Measurements from ENCODE around the gene LZTS2.

LZTS2 gene

GRCh38 chr10:101014230-101014884, 14.7 kb downstream of the LZTS2 start:
- peak; percentile 89 for DNase-seq (ENCODE audit: low read depth, low spot score)

- DNase-seq (ENCODE audit: low read depth, low spot score) = no peak
Measured at GRCh38 chr10:101014966-101015581, 15.5 kb downstream of the LZTS2 start.

GRCh38 chr10:101015582-101015973, 16.0 kb downstream of the LZTS2 start:
- no peak for DNase-seq (ENCODE audit: low read depth, low spot score)

DNA sequence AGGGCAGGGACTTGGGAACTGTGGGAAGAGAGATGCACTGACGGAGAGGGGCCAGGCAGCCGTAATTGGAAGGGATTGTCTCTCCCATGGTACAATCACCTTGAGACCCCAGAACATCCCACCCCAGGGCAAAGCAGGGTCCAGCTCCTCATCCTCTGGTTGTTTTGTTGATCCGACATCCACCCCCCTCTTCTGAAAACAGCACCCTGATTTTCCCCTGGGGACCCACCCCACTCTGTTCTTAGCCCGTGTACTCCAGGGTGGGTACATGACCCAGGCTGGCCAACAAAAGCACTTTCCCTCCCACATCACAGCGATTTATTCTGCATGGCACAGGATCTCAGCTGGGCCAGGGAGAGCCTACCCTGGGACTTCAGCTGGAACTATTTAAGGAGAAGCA, 17.2 kb downstream of the LZTS2 start:
- DNase-seq (ENCODE audit: low read depth, low spot score) = no peak

GRCh38 chr10:101018118-101018599, 18.6 kb downstream of the LZTS2 start:
- peak; percentile 59 for DNase-seq (ENCODE audit: low read depth, low spot score)

DNA sequence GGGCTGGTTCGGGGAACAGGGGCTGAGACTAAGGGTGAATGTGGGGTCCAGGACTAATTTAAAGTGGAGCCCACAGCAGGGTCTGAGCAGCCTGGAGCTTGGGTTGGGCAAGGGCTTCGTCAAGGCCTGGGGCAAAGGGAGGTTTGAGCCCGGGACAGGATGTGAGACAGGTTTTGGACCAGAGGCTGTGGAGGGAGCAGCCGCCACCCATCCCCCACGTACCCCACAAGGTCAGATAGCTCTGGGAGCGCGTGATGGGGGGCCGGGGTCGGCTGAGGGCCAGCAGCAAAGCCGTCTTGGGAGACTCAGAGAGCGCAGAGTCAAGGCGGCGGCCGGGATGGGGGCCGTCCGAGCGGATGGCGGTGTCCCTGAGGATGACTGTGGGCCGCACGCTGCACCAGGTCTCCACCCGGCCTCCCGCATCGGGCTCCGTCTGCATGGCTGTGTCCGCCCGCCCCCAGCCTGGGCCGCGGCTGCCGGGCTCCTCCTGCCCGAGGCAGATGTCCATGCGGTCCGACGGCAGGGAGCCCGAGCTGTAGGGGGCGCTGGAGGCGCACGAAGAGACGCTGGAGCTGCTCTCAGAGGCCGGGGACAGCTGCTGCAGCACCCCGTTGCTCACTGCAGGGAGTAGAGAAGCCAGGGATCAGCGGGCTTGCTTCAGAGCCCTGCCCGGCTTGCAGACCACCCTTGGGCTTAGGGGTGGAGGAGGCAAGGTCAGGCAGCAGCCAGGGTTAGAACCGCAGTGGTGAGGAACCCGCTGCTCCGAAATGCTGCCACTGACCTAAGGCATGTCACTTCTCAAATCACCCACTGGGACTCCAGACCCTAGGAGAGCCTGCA, 19.2 kb downstream of the LZTS2 start:
- peak; percentile 92 for DNase-seq (ENCODE audit: low read depth, low spot score)

DNA sequence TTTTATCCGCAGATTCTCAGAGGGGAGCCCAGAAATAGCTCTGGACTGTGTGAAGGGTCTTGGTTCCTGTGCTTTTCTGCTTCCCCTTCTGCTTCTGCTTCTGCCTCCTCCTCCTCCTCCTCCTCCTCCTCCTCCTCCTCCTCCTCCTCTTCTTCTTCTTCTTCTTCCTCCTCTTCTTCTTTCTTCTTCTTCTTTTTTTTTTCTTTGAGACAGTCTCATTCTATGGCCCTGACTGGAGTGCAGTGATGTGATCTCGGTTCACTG, 19.8 kb downstream of the LZTS2 start:
- no peak for DNase-seq (ENCODE audit: low read depth, low spot score)

DNA sequence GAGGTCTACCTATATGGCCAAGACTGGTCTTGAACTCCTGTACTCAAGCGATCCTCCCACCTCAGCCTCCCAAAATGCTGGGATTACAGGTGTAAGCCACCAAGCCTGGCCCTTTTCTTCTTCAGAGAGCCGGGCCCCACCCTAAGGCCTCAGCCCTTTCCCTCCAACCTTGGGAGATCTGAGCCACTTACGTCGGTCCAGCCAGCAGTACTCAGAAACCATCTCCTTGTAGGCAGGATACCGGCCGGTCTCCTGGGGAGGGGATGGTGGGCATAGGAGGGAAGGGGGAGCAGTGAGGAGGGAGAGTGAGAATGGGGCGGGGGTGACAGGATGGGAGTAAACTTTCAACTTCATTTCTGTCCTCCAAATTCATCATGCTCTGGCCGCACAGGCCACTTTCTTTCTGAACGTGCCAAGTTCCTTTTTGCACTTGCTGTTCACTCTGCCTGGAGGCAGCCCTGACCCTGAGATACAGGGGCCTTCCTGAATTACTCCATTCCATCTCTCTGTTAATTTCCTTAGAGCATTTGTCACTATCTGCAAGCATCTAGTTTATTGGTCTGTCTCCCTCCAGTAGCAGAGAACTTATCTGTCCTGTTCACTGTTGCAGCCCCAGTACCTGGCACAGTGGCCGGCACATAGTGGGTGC, 20.9 kb downstream of the LZTS2 start:
- DNase-seq (ENCODE audit: low read depth, low spot score) = no peak

DNA sequence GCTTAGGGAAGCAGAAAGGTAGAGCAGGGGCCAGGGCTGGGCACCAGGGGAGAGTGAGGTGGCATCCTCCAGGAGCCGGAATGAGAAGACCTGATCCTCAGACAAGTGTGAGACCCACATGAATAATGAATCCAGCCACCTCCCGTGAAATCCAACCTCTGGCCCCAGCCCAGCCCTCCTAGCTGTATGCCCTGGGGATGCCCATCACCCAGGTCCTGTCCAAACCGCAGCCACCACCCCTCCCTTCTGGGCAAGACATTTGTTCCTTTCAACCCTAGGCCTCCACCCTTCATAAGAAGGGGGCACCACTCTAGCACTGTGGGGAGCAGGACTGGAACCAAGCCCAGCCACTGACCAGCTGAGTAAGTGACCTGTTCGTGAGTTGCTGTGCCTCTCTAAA, 21.6 kb downstream of the LZTS2 start:
- DNase-seq (ENCODE audit: low read depth, low spot score) = no peak

- no peak for DNase-seq (ENCODE audit: low read depth, low spot score)
Measured at GRCh38 chr10:101021692-101022251, 22.2 kb downstream of the LZTS2 start.

GRCh38 chr10:101022967-101023705, 23.5 kb downstream of the LZTS2 start:
- DNase-seq (ENCODE audit: low read depth, low spot score) = no peak

- DNase-seq (ENCODE audit: low read depth, low spot score) = no peak
Measured at GRCh38 chr10:101027106-101027720, 27.6 kb downstream of the LZTS2 start.

DNA sequence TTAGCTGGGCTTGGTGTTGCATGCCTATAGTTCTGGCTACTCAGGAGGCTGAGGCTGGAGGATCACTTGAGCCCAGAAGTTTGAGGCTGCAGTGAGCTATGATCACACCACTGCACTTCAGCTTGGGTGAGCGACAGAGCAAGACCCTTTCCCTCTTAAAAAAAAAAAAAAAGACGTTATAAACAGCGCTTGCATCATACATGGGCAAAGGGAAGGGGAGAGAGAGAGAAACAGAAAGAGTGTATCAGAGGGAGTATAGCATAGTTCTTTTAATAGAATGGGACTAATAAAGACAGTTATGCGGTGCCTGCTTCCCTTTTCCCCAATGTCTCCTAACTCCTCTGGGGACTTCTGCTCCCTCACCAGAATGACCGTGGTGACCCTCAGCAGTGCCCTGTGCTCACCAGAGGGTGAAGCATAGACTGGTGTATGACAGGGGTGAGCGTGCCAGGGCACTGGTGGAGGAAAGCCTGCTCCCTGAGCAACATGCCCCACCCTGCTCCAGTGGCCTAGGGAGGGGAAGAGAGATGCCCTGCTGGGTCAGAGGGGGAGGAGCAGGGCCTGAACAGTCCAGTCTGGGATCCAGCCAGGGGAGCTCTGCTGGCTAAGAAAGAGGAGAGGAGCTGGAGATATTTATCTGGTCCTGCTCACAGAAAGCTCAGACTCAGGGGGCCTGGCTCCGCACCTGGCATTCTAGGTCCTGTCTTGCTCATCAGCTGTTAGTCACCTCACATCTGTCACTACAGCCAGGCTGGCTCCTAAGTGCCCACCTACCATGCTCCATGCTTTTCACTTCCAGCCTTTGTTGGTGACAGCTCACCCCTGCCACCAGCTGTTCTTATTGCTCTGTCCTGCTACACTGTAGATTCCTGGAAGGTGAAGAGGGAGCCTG, 29.1 kb downstream of the LZTS2 start:
- peak; percentile 34 for DNase-seq (ENCODE audit: low read depth, low spot score)

DNA sequence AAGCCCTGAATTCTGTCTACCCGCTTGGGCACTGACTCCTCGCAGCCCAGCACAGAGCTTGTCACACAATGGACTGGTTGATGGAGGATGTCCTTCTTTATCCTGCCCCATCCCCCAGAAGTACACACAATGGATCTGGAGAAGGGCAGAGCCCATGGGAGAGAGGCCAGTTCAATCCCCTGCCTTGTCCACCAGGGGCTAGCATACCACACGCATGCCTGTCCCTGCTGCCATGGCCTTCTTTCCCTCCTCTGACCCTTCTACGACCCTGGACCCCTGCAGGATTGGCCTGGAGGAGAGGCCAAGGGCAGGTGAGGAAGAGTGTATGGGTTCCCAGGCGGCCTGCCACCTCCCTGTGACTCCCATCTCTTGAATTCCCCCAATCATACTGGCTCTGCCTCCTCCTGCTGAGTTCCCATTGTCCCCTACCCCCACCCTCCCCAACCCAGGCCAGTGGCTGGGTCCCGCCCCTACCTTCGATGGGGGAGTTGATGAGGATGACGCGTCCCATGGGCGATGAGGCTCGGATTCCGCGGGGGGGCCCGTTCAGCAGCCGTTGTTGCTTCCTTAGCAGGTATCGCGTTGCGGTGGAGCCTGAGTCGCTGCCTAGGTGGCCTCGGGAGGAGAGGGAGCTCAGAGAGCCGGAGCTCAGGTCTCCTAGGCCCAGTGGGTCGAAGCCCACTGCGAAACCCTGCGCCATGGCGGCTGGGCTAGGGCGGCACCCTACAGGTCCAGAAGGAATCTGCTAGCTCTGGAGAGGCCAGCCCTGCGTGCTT, 30.1 kb downstream of the LZTS2 start:
- peak; percentile 57 for DNase-seq (ENCODE audit: low read depth, low spot score)

DNA sequence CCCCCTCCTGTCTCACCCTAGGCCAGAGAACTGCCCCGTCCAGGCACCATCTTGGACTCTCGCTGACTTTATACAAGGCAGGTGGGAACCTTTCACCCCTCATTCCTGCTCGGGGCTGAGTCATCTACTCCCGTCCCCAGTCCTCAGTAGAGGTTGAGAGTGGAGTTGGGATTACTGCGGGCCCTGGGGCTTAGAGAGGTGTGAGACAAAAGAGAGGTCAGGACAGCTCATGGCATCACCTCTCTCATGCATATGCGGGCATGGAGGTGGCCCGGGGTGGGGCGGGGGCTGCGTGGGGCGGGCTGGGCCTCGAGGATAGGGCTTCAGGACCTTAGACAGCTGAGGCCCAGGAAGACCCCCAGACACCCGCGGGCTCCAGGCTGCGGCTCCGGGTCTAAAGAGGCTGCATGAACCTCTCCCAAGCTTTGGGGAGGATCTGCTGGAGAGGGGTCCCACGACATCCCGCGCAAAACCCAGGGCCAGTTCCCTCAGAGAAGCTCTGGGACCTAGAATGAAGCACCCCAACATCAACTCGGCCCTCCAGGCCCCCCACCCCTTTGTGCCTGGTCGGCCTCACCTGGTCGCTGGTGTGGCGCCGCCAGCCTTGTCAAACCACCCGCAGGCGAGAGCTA, 31.0 kb downstream of the LZTS2 start:
- peak; percentile 64 for DNase-seq (ENCODE audit: low read depth, low spot score)

DNA sequence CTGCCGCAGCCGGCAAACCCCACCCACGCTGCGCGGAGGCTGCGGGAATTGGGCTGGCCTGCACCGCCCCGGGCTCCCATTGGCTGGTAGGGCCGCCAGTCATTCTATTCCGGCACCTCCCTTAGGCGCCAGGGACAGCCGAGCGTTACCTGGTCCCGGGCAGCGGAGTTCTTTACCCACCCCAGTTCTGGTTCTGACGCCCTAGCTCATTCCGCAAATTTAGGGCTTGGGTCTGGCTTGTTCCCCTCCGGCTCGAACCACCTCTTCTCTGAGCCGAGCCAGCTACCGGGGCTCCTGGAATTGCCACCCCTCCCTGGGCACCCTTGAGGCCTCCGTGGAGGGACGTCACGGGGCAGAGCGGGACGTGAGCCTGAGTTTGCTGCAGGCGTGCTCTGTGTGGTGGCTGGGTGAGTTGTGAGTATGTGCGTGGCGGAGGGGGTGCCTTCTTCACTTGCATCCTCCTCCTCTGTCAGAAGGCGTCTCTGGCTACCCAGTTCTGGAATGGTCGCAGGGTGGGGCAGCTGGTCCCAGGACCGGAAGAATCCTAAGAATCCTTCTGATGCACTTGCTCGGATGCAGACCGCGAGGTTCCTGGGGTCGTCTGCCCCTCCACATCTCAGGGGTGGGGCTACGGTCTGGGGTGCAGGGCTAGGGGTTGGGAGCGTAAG, 31.7 kb downstream of the LZTS2 start, which contains the start of the genes PDZD7 and SFXN3:
Gene PDZD7 (minus strand): TSS at position 2 of the 668 bp plus-strand sequence. CDS start 910 bp downstream, outside the sequence.
Gene SFXN3 (plus strand): TSS at position 107 of the 668 bp plus-strand sequence. CDS start 3,461 bp downstream, outside the sequence.
- DNase-seq (ENCODE audit: low read depth, low spot score) = peak; percentile 94

- peak; percentile 72 for DNase-seq (ENCODE audit: low read depth, low spot score)
Measured at GRCh38 chr10:101031796-101032636, 32.4 kb downstream of the LZTS2 start.

Data from ELF-1 (cell line).